Measurements from ENCODE around the gene TSPY8. TPM values are rescaled to one million over a fixed set of nuclear protein-coding genes. Genes with fewer than 3 reads are reported as not detected.
"Not testable (repeated sequence)": the region's sequence is repeated elsewhere in the genome, so short reads cannot be mapped to it uniquely, and the experiment has no call there.

The TSPY8 gene
- polyA plus RNA-seq (ENCODE audit: insufficient read length in 3 of 3), result not detected
- long read RNA-seq, donor 1, result 0 reads
- long read RNA-seq, donor 2, result 0 reads
- long read RNA-seq, donor 3, result 0 reads
- long read RNA-seq, donor 4, result 0 reads
- long read RNA-seq, donor 5, result 0 reads
- long read RNA-seq, donor 6, result 0 reads
- long read RNA-seq, donor 7, result 0 reads
- long read RNA-seq, donor 8, result 0 reads
- long read RNA-seq, donor 9, result 0 reads
- long read RNA-seq, donor 10, result 0 reads
- long read RNA-seq, donor 11, result 0 reads
- long read RNA-seq, donor 12, result 0 reads
- long read RNA-seq, donor 13, result 0 reads
- long read RNA-seq, donor 14, result 0 reads
- long read RNA-seq, donor 15, result 0 reads
- long read RNA-seq, donor 16, result 0 reads

DNA sequence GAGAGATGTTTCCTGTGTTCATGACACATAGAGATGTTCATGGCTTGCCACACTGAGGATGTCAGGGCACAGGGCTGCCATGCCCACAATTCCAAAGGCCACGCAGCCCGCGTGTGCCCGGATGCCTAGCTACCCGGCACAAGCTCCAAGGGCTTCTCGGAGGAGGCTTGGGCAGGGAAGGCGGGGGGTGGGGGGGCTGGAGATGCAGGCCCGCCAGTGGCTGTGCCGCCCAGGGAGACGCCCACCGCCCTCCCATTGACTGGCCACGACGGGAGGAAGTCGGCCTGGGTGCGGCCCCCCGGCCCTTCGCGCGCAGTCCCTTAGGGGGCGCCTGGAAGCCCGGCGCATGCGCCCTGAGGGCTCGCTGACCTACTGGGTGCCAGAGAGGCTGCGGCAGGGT lies at the start of gene TSPY8:
Gene TSPY8 (plus strand): TSS at position 301 of the 400 bp plus-strand sequence. CDS start 46 bp downstream, at position 347.
- not testable (repeated sequence) for DNase-seq

- no peak for DNase-seq
Observed at GRCh38 chrY:9320996-9321395, 36.6 kb upstream of the TSPY8 start.

- not testable (repeated sequence) for DNase-seq
Observed at GRCh38 chrY:9337164-9337563, 20.4 kb upstream of the TSPY8 start, which contains the start of gene TSPY4. Gene TSPY4, plus strand, starts transcription at chrY:9337464. Its CDS starts 46 bp downstream, at chrY:9337510.

GRCh38 chrY:9396527-9396926 lies 38.9 kb downstream of the TSPY8 start:
- not testable (repeated sequence) for DNase-seq

- not testable (repeated sequence) for DNase-seq
Observed at GRCh38 chrY:9398121-9398520, 40.5 kb downstream of the TSPY8 start, which contains the start of gene TSPY3. Gene TSPY3, plus strand, starts transcription at chrY:9398421. Its CDS starts 46 bp downstream, at chrY:9398467.

Other genes starting within 250 kb of the TSPY8 start
- gene TSPY4, start 20.3 kb upstream of the TSPY8 start, polyA plus RNA-seq (ENCODE audit: insufficient read length in 3 of 3), result not detected
- not detected for gene TSPY3, start 40.6 kb downstream of the TSPY8 start, polyA plus RNA-seq (ENCODE audit: insufficient read length in 3 of 3)
- gene TSPY1, start 109.2 kb downstream of the TSPY8 start, polyA plus RNA-seq (ENCODE audit: insufficient read length in 3 of 3), result not detected
- gene TSPY9, start 129.5 kb downstream of the TSPY8 start, polyA plus RNA-seq (ENCODE audit: insufficient read length in 3 of 3), result not detected
- not detected for gene TSPY10, start 170.1 kb downstream of the TSPY8 start, polyA plus RNA-seq (ENCODE audit: insufficient read length in 3 of 3)